Measurements from ENCODE around the gene PHACTR1.

PHACTR1 gene

DNA sequence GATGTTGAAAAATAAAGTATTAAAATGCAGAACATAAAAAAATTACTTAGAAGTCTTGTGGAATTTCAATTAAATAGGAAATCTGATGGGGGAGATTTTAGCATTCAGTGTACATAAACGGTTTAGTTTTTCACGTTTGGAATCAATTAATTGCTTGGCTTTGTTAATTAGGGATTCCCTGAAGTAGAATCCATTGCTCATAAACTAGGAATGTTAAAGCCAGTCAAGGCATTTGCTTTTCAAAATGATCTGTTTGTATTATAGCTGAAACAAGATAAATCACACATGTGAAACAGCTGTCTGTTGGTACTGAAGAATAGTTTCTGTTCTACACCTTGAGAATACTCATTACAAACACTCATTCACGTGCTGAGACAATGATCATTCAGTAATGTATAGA, 313.8 kb downstream of the PHACTR1 start:
- no peak for DNase-seq (ENCODE audit: low read depth)

DNA sequence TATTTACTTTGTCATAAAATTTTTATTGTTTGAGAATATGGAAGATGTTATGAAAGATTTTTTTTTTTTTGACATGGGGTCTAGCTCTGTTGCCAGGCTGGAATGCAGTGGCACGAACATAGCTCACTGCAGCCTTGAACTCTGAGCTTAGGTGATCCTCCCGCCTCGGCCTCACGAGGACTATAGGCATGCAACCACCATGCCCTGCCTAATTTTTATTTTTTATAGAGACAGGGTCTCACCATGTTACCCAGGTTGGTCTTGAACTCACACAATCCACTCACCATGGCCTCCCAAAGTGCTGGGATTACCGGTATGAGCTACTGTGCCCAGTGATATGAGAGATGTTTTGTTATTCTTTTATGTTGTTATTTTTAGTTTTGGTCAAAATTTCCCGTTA, 316.0 kb downstream of the PHACTR1 start:
- no peak for DNase-seq (ENCODE audit: low read depth)

DNA sequence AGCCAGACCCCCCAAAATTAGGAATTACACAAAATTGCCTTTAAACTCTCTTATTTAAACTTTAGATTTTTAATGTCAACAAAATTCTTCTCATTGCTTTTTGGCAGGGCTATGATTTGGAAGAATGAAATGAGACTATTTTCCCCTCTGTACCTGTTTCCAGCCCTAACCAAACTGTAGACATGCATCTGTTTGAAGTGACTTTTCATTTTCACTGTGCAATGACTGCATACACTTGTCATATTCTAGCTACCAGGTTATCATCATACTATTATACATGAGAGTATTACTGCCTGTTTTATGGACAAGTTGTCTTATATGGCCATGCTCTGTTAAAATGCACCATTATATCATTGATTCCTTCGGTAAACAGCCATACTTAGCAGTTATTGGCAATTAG, 316.6 kb downstream of the PHACTR1 start:
- no peak for DNase-seq (ENCODE audit: low read depth)

DNA sequence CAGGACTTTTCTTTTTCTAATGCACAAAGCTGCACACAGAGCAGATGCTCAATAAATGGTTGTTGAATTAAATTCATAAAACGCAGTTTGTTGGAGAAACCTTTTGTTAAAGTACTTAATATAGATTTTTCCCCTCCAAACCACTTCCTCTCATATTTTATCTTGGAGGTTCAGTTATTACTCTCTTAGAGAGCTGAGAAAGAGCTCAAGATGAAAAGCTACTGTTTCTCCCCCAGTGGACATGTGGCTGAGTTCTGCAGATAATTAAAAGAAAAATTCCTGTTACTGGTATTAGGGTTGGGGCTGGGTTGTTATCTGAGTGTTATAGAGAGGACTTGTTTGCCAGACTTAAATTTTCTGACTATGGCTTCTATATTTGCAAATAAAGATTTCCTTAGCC, 317.7 kb downstream of the PHACTR1 start:
- no peak for DNase-seq (ENCODE audit: low read depth)

DNA sequence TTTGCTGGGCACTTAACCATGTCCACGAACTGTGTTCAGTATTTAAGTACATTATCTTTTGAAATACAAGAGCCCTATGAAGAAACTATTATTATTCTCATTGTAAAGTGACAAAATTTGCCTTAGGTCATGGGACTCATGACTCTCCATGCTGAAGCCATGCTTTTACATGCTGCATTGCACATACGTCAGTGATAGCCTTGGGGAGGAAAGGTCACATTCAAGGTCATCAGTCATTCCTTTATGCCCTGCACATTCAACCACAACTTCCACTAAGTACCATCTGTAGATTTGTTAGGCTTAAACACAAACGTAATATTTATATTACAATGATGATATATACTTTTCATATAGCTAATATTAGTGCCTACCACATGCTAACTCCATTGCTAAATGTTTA, 319.0 kb downstream of the PHACTR1 start:
- no peak for DNase-seq (ENCODE audit: low read depth)

DNA sequence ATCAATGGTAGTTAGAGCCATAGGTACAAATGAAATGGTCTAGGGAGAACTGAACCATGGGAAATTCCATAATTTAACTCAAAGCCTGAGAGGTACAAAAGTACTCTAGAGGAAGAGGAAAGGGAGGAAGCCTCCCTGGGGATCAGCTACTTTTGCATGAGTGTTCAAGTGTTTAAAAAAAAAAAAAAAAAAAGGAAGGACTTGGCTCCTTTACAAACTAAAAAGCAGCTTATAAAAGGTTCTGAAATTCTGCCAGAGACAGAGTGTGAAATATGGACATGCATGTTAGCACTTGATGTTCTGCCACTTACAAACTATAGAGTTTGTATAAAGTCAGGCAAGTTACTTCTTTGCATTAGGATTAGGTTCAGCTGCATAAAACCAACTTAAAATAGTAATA, 321.7 kb downstream of the PHACTR1 start:
- DNase-seq (ENCODE audit: low read depth), result no peak

DNA sequence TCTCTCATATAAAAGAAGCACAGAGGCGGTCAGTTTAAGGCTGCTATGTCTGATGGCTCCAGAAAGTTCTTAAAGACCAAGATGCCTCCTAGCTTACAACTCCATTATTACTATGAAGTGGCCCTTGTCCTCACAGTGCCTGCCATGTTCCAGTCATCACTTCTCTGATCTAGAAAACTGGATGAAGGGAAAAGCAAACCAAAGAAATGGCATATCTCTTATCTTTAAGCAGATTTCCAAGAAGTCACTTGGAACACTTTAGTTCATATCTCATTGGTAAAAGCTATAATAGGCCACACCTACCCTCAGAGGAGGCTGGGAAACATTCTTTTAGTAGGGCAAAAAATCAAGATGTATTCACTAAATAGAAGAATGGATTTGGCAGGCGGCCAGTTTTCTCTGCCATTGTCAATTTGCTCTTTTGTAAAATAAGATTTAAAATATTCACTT, 322.2 kb downstream of the PHACTR1 start:
- DNase-seq (ENCODE audit: low read depth), result no peak

DNA sequence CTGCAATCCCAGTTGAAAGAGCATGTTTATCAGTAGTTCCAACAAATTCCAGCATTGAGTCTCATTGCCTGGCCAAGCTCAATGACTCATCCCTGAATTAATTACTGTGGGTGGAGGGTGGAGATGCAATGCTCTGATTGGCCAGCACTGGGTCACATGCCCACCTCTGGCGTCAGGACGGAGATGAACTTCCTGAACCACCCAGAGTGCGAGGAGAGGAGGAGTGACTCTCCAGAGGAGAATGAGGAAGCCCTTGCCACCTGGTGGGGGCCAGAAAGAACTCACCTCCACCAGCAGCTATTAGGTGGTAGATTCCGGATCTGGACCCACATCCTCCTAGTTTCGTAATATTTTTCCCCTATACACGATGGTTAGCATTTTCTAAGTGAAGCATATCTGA, 327.8 kb downstream of the PHACTR1 start:
- peak; percentile 6 for DNase-seq (ENCODE audit: low read depth)

DNA sequence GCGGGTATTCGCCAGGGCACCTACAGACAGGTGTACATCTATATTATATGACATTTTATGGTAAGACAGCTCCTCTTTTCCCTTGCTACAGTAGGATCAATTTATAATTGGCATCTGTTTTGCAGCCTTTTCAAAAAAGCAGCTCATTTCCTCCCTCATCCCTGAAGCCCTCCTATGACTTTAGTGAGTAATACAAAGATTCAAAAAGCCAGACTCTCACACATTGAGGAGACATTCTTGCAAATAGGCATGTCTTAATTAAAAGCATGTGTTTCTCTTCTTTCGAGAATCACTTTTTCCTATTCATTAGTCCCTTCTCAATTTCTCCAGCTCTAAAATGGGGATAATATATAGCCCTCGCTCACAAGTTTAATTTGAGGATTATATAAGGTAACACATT, 328.3 kb downstream of the PHACTR1 start:
- DNase-seq (ENCODE audit: low read depth), result no peak

DNA sequence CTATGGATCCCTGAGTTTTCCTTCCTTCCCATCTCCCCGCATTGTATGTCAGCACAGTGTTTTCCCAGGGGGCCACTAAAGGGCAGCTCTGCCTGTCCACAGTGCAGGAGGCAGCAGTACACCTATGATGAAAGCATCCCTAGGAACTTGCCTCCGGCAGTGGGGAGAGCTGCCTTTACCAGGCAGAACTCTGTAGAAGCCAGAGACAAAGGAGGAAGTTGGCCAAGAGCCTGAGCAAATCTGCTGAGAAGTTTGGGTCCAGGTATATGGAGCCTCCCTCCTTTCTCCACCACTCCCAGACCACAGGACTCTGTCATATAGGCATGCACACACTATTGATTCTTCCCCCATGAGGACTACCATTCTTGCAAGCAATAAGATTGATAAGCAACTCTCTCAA, 329.1 kb downstream of the PHACTR1 start:
- no peak for DNase-seq (ENCODE audit: low read depth)

DNA sequence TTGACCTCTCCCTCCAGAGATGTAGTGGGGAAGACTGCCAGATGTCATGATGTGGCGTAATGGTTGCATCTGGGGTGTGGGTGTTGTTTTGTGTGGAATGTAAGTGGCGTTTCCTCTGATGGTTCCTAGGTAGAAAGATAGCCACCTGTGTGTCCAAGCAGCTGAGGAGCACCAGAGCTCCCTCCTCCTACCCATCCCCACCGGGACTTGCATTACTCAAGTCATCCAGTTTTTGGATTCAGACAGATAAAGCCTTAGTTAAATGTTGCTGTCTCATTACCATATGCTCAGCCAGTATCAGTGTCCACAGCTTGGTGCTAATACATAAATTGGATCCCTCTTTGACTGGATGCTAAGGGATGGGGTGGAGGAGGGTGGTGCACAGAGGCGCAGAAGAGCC, 329.5 kb downstream of the PHACTR1 start:
- no peak for DNase-seq (ENCODE audit: low read depth)

DNA sequence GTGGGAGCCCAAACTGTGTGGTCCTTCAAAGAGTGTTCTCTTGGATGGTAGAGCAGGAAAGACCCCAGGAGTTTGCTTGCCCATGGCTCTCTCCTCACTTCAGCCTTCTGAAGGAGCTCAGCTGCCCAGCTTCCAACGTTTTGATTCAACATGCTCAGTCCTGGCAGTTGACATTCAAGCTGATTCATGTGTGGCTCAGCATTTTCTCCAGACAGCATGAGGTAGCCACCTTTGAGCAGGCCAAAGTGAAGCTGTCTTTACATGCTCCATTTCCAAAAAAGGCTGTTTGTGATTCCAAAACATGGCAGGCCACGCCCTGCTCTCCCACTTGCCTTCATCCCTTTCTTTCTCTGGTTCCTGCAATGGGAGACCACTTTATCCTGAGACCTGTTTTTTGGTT, 331.5 kb downstream of the PHACTR1 start:
- no peak for DNase-seq (ENCODE audit: low read depth)

DNA sequence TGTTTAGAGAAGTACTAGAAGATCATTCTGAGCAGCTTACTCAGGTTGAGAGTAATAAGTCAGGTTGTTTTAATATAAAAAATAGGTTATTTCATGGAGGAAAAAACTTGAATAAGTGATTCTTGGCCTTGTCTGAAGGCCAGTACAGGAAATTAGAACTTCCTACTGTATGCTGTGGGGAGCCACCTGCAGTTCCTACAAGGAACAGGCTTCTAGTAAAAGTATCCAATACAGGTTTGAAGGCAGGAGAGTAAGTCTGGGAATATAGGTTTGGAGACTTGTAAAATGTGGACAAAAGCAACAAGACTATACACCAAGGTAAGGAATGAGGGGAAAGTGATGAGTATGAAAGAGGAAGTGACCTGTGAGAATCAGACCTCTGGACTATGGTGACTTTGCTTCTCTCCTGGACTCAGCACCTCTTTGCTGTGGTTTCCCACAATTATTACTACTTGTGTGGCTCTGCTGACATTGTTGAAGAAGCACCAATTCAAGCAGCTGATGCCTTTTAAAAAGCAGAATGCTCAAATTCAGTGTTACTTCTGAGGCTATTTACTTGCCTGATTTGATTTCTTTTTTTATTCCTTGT, 333.2 kb downstream of the PHACTR1 start:
- no peak for DNase-seq (ENCODE audit: low read depth)

DNA sequence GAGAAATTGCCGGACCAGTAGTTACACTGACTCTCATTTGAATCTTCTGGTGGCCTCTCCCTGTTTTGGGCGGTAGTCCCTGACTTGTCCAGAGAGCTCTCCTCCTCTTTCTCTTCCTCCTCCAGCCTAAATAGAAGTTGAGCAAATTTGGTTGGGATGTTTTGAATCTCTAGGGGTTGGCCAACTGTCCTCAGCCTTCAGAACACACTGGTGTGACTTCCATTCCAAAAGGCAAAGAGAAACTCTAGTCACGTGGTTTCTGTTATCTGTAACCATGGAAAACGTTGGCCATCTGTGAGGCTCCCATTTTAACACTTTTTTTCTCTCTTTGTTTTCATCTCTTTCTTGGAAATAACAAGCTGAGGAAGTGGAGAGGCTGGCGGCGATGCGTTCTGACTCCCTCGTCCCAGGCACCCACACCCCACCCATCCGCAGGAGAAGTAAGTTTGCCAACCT, 336.5 kb downstream of the PHACTR1 start:
- DNase-seq (ENCODE audit: low read depth), result no peak

DNA sequence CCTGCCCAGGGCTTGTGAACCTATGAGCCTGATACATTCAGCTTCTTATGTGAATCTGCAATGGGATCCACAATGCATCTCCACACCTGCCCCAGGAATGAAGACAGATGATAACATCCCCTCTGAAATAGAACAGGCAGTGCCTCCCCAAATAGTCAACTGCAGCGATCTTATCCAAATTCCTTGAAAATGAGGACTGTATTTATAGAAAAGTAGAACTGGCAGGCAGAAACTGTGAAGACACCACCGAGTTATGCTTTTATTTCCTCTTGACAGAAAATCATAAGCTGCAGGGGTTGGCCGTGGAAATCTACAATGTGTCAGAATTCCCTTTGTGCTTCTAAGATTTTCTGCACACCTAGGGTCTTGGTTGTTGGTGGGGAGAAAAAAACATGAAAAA, 341.5 kb downstream of the PHACTR1 start:
- no peak for DNase-seq (ENCODE audit: low read depth)

DNA sequence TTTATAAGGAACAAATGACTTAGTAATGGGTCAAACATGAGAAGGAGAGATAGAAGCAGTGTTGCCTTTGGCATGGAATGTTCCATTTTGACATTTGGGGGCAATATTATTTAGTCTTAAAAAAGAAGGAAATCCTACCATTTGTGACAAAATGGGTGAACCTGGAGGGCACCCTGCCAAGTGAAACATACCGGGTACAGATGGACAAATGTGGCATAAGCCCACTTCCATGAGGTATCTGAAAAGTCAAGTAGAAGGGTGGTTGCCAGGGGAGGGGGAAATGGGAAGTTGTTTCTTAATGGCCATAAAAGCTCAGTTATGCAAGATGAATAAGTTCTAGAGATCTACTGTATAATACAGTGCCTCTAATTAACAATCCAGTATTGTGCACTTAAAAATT, 342.5 kb downstream of the PHACTR1 start:
- no peak for DNase-seq (ENCODE audit: low read depth)

DNA sequence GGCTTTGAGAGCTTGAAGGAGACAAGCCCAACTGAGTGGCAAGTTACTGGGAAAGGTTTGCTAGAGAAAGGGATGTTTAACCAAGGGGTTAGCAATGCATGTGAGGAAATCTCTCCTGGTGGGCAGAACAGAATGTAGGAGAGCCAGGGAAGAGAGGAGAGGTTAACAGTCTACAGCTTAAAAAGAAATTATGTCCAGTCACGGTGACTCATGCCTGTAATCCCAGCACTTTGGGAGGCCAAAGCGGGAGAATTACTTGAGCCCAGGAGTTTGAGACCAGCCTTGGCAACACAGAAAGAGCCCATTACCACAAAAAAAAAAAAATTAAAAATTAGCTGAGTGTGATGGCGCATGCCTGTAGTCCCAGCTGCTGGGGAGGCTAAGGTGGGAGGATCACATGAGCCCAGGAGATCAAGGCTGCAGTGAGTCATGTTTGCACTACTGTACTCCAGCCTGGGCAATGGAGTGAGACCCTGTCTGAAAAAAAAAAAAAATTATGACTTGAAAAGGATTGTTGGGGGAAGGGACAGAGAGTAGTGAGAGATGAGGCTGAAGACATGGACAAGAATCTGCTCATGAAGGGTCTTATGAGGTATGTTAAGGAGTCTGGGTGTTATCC, 346.8 kb downstream of the PHACTR1 start:
- no peak for DNase-seq (ENCODE audit: low read depth)

DNA sequence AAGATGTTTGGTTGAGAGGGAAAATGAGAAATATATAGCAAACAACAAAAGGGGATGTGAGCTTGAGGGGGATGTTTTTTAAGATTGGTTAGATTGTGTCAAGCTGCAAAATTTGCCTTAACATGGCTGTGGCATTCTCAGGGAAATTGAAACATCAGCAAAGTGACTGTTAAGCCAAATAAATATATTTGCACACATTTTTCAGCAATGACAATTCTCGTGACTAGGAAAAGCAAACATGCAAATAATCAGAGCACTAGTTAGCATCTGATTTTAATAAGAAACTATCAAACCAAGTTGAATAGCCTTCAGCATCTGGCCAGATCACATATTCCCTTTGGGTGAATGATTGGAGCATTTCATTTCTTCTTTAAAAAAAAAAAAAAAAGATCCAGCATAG, 349.0 kb downstream of the PHACTR1 start:
- no peak for DNase-seq (ENCODE audit: low read depth)

DNA sequence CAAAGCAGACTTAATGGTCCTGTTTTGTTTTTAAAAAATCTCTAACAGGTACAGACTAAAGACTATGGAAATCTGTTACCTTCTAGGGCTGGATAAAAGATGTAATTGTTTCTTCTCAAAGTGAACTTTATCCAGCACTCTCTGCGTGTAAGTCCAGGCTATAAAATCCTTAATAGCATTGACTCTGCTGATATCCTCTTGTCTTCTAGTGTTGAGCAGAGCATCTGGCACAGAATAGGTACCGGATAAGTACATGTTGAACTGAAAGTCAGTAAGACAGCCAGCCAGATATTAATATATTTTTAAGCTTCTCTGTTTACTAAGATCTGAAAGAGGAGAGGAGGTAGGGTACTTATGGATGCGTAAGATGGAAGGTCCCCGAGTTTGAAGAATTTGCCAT, 349.5 kb downstream of the PHACTR1 start:
- DNase-seq (ENCODE audit: low read depth), result no peak

DNA sequence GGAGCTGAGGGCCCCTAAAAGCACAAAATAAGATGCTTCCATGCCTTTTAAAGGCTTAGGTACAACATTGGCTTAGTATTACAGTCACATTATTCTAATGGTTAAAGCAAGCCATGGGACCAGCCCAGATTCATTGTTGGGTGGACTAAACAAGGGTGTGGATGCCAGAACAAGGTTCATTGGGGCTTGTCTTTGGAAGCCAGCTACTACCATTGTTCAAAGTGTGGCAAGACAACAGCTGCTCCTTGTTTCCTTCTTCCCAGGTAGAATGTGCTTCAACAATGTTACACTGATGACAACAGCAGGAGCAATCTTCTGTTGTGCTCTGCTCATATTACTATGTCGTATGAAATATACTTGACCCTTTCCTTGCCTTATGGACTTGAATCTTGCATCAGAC, 350.3 kb downstream of the PHACTR1 start:
- DNase-seq (ENCODE audit: low read depth), result no peak

DNA sequence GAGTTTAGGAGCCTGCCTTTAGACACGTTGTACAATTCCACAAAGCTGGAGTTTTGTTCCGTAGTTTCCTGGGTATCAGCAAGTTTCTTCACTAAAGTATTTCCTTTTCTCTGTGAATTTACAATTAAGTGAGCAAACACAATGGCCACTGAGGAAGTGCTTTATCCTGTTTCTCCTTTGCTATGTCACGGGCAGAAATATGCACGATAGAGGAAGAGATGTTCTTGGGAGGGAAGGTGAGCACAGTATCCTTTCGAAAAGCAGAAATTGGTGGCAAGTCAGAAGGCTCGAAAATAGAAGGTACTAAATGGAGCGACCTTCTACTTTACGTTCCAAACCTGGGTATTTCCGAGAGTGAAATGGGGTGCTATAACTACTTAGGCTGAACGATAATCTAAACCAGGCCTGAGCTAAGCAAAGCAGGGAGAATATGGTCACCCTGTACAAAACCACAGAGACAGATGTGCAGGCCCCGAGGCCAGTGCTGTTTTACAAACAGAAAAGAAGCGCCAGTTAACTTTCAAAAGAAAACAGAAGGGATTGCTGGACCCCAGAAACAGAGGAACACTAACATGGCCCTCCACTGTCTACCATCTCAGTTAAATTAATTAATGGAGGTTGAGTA, 352.1 kb downstream of the PHACTR1 start:
- DNase-seq (ENCODE audit: low read depth), result no peak

DNA sequence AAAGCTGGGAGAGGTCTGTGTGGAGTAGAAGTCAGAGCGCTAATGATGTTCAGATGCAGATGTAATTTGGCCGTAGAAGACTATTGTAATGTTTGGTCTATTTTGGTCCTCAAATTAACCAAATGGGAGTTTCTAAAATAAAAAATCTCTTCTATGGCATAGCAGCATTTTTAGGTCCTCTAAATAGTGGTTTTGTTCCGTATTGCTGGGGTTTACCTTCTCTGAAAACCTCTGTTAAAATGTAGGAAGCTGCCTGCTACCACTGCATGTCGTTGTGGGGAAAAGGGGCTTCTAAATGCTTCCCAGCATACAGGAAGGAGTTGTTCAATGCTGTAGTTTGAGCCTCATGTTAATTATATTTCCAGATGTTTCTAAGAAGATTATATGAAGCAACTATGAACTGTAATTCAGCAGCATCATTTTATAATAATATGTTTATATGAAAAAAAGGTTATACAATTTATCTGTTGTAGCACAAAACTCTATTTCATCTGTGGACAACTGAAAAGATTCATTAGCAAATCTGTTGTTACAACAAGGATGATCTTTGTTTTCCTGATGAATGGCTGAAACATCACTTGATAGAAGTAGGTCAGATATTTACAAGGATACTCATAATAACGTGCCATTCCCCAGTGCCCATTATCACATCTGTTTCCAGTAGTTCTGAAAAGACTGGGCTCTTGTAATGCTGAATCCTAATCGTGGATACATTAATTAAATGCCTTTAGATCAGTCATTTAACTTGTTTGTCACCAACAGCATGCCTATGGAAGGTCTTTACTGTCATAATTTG, 355.2 kb downstream of the PHACTR1 start:
- DNase-seq (ENCODE audit: low read depth), result no peak

Data from amniotic epithelial cell (primary cell).